Esophagus muscularis mucosa (tissue), 4 donors: ENCODE results near the gene FAM186B.

Source experiments
- EP300 ChIP-seq: sonication (generic); formaldehyde crosslinking; IDR thresholded peaks from one replicate; pipeline ENCODE4 v1.6.1; 2017; ENCODE audit warnings: antibody characterized with exemption
- POLR2A ChIP-seq: fragments of 450-650 bp; IDR thresholded peaks from one replicate; pipeline ENCODE4 v1.6.1; 2017; ENCODE audit warnings: antibody characterized with exemption, moderate library complexity, mild to moderate bottlenecking, low read depth
- TF ChIP-seq, protein P1 (sequence below), 3 experiments: fragments of 200-600 bp in 2 of 3; fragments of 450-650 bp in 1 of 3; sonication (generic) in 2 of 3; IDR thresholded peaks; one replicate each; pipeline ENCODE4 v1.5.1; 2017 to 2019; ENCODE audit warnings: antibody characterized with exemption in 3 of 3, mild to moderate bottlenecking in 2 of 3, moderate library complexity in 1 of 3

DNA sequence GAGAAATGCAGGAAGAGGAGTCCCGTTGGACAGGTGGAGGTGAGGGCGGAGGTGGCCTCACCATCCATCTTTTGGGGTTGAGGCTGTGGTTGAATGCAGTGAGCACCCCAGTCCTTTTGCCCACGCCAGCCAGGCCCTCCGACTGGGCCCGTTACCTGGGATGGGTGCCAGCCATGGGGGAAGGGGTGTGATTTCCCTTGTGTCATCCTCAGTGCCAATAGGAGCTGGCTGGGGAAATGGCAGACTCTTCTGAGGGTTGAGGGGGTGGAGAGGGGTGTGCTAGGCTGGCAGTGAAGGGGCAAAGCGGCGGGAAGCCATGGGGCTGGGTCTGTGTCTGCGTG is 57.0 kb downstream of the FAM186B start:
- TF ChIP-seq, protein P1, sequence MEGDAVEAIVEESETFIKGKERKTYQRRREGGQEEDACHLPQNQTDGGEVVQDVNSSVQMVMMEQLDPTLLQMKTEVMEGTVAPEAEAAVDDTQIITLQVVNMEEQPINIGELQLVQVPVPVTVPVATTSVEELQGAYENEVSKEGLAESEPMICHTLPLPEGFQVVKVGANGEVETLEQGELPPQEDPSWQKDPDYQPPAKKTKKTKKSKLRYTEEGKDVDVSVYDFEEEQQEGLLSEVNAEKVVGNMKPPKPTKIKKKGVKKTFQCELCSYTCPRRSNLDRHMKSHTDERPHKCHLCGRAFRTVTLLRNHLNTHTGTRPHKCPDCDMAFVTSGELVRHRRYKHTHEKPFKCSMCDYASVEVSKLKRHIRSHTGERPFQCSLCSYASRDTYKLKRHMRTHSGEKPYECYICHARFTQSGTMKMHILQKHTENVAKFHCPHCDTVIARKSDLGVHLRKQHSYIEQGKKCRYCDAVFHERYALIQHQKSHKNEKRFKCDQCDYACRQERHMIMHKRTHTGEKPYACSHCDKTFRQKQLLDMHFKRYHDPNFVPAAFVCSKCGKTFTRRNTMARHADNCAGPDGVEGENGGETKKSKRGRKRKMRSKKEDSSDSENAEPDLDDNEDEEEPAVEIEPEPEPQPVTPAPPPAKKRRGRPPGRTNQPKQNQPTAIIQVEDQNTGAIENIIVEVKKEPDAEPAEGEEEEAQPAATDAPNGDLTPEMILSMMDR (IDR thresholded peaks at IDR 0.05) = no peak
- no peak for TF ChIP-seq POLR2A
- no peak for TF ChIP-seq EP300
